GM18499 (cell line): ENCODE measurements around the gene UBA5.

Experiments used
- ATAC-seq: cut with Tn5 transposase; IDR thresholded peaks from one replicate; pipeline ENCODE4 v1.9.1; 2021; ENCODE audit warnings: moderate number of reproducible peaks; ENCODE audit not compliant: insufficient read depth, unreplicated experiment

The UBA5 gene

GRCh38 chr3:132652640-132653270 is 7.4 kb upstream of the UBA5 start:
- no peak for ATAC-seq

DNA sequence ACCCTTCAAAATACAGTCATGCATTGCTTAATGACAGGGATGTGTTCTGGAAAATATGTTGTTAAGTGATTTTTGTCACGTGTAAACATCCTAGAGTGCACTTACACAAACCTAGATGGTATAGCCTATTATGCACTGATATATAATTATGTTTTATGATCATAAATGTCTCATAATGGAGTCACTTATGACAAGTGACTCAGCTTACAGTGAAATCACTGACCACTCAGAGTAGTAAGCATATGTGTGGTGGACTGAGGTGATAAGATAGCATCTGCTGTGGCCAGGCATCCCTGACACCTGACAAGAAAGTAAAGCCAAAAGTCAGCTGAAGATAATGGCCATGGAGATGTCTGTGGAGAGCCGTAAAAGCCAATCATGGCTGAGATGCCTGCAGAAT is 5.9 kb upstream of the UBA5 start:
- ATAC-seq = no peak

GRCh38 chr3:132654721-132655120 is 5.4 kb upstream of the UBA5 start:
- no peak for ATAC-seq

- ATAC-seq = no peak
These were observed 4.7 kb upstream of the UBA5 start for GRCh38 chr3:132655471-132655870.

DNA sequence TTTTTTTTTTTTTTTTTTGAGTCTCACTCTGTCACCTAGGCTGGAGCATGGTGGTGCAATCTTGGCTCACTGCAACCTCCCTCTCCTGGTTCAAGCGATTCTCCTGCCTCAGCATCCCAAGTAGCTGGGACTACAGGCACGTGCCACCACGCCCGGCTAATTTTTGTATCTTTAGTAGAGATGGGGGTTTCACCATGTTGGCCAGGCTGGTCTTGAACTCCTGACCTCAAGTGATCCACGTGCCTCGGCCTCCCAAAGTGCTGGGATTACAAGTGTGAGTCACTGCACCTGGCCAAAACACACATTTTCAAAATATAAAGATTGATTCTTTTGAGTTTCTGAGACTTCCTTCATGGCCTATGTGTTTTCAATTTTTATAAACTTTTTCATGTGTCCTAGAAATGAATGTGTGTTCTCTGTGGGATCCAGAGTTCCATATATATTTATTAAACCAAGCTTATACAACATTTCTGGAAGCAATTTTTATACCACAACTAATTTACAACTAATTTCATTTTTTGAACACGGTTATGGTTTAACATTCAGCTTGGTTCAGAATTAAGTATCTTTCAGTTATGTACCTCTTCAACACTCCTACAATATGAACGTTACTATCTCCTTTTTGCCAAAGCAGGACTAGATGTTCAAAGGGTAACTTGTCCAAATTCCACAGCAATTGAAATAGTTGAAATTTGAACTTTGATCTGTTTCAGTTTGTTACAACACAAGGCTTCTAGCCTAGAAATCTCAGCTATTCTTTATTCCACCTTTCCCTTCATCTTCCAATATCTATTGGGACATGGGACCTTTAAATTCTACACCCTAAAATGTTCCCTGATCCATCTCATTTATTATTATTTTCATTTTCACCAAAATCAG is 2.0 kb upstream of the UBA5 start:
- no peak for ATAC-seq

GRCh38 chr3:132659000-132659364 is 1.1 kb upstream of the UBA5 start:
- ATAC-seq = no peak

DNA sequence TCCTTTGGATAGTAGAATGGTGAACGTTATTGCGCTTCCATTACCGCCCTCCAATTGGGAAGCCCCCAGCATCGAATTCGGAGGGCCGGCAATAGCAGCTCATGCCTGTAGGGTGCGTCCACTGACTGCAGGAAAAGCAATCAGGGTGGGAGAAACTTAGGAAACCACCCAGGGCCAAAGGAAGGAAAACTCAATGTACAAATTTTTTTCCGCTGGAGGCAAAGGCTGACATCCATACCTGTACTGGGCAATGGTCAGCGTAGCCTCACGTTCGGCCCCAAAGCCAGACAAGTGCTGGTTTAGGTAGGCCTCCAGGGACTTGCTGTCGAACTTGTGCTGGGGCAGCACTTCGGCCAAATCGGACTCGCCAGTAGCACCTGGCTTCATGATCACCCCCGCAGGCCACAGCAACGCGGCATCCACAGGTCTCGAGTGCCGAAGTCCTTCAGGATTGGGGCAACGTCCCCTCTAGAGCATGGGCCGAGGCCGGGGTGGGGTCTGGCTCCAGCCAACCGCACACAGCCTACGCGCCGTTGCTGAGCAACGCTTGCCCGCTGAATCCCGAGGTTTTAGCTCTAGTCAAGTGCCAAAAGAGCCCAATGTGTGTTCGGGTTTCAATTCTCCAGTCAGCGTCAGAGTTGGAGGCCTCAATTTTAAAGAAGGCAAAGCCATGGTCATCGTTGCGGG is 621 bp upstream of the UBA5 start, which contains the start of gene ACAD11:
TSS of gene ACAD11 (minus strand) at position 445 of the 687 bp plus-strand sequence. CDS start at position 387, 58 bp downstream.
- ATAC-seq = peak; percentile 25

DNA sequence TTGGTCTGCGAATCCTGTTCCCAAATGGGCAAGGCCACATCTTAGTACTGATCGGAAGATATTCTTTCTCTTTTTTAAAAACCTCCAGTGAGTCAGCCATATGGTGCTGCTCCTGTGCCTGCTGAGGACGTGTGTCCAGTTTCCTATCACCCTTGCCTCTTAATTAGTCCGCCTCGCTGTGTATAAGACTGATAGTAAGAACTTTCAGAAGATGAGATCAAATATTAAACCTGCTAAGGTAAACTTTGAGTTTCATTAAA is 612 bp downstream of the UBA5 start:
- no peak for ATAC-seq

DNA sequence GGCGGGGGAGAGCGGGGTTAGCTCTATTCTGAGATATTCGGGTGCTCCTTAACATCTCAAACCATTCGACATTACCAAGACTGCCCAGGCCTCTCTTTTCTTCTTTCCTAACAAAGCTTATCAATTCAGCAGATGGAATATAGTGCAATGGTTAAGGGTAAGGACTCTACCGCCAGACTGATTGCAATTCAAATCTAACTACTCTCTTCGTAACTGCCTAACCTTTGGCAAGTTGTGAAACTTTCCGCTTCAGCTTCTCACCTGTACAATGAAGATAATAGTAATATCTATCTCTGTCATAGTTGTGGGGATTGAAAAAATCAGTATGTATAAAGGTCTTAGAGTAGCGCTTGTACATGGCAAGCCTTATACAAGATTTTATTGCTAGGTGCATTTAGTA is 972 bp downstream of the UBA5 start:
- ATAC-seq = no peak

DNA sequence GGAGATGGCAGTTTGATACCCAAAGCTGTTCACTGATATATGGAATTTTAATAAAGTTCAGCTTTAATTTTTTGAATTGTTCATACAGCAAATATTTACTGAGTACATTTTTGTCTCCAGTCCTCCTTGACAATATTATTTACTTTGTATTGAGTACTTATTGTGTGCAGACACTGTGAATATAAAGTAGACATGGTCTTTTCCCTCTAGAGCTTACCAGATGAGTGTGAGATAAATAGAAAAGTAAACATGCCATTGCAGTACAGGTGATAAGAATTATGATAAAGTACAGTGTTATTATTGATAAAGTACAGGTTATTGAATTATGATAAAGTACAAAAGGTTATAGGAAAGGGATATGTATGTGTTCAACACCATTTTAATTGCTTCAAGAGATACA is 2.1 kb downstream of the UBA5 start:
- ATAC-seq = no peak

DNA sequence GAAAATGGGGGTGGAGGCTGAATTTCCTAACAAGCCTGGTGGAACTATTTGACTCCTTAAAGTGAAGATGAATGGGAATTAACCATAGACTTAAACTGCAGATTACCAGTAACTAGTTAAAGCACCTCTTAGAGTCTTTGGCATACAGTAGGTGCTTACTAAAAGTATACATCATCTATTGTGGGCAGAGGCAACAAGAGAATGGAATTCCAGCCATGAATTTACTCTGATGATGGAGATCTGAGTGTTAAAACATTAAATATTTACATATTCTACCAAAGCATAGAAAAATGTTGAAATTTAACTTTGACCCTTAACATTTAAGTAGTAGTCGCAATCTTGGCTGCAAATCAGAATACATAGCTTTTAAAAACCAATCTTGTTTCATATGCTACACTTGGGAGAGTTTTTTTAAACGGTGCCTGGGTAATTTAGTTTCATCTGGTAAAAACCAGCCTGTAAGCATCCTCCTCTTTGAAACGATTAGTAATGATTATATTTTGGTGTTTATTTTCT is 5.2 kb downstream of the UBA5 start:
- no peak for ATAC-seq

GRCh38 chr3:132669256-132669777 is 9.2 kb downstream of the UBA5 start:
- ATAC-seq = no peak

- no peak for ATAC-seq
These were observed 15.3 kb downstream of the UBA5 start for GRCh38 chr3:132675408-132675807.

- ATAC-seq = no peak
These were observed 19.8 kb downstream of the UBA5 start for GRCh38 chr3:132679911-132680310.

DNA sequence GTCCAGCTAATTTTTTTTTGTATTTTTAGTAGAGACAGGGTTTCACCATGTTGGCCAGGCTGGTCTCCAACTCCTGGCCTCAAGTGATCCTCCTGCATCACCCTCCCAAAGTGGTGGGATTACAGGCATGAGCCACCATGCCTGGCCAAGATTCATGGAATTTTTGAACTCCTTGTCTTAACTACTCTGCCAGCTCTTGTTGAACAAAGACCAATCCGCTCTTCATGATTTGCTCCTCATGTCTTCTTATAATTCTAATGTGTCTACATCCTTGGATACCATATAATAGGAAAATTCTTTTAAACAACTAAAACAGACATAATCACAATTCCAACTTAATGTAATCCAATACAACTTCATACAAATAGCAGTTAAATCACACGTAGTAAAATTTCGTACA is 21.3 kb downstream of the UBA5 start:
- ATAC-seq = no peak

DNA sequence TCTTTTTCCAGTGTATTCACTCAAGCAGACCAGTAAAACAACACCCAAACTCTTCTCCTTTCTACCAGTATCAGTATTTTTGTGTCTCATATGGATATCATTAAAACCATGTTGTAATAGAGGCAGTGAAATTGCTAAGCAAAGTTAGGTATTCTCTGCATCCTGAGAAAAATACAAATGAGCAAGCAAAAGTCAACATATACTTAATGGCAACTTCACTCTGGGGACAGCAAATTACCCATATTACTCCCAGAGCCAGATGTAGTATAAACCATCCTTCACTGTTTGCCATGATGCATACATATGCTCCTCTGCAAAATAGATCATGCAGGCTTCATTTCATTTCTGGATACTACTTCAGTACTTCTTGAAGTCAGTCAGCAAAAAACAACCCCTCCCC is 22.1 kb downstream of the UBA5 start:
- no peak for ATAC-seq

GRCh38 chr3:132690040-132690439 is 29.9 kb downstream of the UBA5 start:
- ATAC-seq = no peak

DNA sequence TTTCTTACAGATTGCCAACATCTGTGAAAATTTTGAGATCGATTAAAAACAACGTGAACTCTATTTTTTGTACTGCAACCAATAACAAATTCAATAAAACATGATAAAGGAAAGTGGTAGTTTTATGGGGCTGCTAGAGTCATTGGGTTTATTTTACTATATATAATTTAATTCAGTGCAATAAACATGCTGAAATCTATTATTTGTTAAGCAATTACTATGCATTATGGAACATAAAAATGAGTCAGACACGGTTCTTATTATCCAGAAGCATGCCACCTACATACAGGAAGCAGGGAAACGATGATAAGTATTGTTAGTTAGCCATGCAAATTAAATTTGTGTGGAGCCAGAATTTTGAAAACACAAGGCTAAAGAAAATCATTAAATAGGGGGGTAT is 34.9 kb downstream of the UBA5 start:
- ATAC-seq = no peak

- no peak for ATAC-seq
These were observed 35.3 kb downstream of the UBA5 start for GRCh38 chr3:132695422-132695821.

DNA sequence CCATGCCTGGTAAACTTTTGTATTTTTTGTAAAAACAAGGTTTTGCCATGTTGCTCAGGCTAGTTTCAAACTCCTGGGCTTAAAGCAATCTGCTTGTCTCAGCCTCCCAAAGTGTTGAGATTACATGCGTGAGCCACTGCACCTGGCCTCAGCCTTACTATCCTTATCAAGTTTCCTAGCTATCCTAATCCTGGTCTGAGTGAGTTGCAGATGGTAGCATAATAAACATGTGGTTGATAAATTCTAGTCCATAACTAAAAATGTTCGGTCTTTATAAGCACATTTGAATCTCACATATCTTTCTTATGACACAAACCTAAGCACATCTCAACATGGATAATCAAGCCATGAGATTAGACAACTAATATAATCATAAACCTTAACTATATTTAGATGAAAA is 43.6 kb downstream of the UBA5 start:
- ATAC-seq = no peak

- ATAC-seq = no peak
These were observed 49.6 kb downstream of the UBA5 start for GRCh38 chr3:132709761-132710160.
